Thymus (tissue), 11 donors: Measurements from ENCODE around the gene CD58. TPM values are rescaled to one million over a fixed set of nuclear protein-coding genes. Genes with fewer than 3 reads are reported as not detected.

Experiments used
- DNase-seq, 9 donors: peaks; one replicate each; pipeline ENCODE4 v3.0.0-alpha.2; 2013; ENCODE audit warnings: low spot score in 9 of 9, low read depth in 6 of 9, missing footprints in 1 of 9
- H3K27ac ChIP-seq, 2 donors: one replicate each; pipeline ENCODE4 v1.5.1; 2013; ENCODE audit warnings: control low read depth in 1 of 2, low read depth in 1 of 2, low read length in 1 of 2, mild to moderate bottlenecking in 1 of 2, moderate library complexity in 1 of 2
- H3K27me3 ChIP-seq, 2 donors: one replicate each; pipeline ENCODE4 v1.5.1; 2013; ENCODE audit warnings: low read length in 1 of 2; ENCODE audit not compliant: control insufficient read depth in 2 of 2, insufficient read depth in 1 of 2
- H3K36me3 ChIP-seq, 2 donors: one replicate each; pipeline ENCODE4 v1.5.1; 2013; ENCODE audit warnings: low read length in 1 of 2, mild to moderate bottlenecking in 1 of 2, moderate library complexity in 1 of 2; ENCODE audit not compliant: control insufficient read depth in 2 of 2, insufficient read depth in 2 of 2
- H3K4me1 ChIP-seq, 2 donors: one replicate each; pipeline ENCODE4 v1.5.1; 2013; ENCODE audit warnings: low read length in 2 of 2; ENCODE audit not compliant: control insufficient read depth in 2 of 2, insufficient read depth in 2 of 2
- H3K4me3 ChIP-seq, 2 donors: one replicate each; pipeline ENCODE4 v1.5.1; 2013; ENCODE audit warnings: low read length in 2 of 2, control low read depth in 1 of 2, mild to moderate bottlenecking in 1 of 2
- H3K9me3 ChIP-seq, 2 donors: one replicate each; pipeline ENCODE4 v1.5.1; 2013; ENCODE audit warnings: low read length in 1 of 2, mild to moderate bottlenecking in 1 of 2; ENCODE audit not compliant: control insufficient read depth in 2 of 2, insufficient read depth in 1 of 2
- WGBS: extraction: QIAGEN DNeasy Blood & Tissue Kit; methylation state at CpG from one replicate; pipeline ENCODE4 v1.1.7; 2013; 5-methylcytosine and 5-hydroxymethylcytosine counted together
- polyA plus RNA-seq: library from polyadenylated mRNA; stranded (reverse); fragments of 200-250 nt; gene quantifications from one replicate; pipeline ENCODE4 v1.2.3, GENCODE V29; 2013
- total RNA-seq: library from RNA; stranded (reverse); fragments of 120-200 nt; gene quantifications from one replicate; pipeline ENCODE4 v1.2.4, GENCODE V29; 2013
- donor health status: healthy.

Gene CD58
- total and polyA plus RNA-seq, 2 donors = 12.7 to 24.6 TPM

DNA sequence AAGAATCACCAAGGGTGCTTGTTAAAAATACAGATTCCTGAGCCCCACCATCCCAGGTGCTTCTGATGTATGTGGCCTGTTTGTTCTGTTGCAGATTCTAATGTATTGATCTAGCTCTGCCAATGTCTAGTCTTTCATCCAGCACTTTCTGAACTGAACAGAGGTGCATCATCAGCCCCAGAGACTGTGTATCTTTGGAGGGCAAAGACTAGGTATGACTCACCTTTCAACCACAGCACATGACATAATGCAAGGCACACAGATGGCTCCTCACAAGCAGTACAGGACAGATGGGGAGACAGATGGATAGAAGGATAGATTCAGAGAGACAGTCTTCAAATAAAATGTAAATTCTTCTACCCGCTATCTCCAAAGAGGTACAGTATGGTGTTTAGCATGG, 32.3 kb downstream of the CD58 start:
- H3K9me3 ChIP-seq = no peaks in the 10 kb centered on the region
- no peak overlapping the region for H3K4me3 ChIP-seq
- H3K36me3 ChIP-seq = peaks cover 5 to 6% of the 10 kb centered on the region in 2 donors
- DNase-seq = no peak
- no peaks in the 10 kb centered on the region for H3K27me3 ChIP-seq
- no peaks in the 10 kb centered on the region for H3K4me1 ChIP-seq
- 94% methylated on average over 1 of the region's 1 CpG for WGBS
- H3K27ac ChIP-seq = no peak overlapping the region

DNA sequence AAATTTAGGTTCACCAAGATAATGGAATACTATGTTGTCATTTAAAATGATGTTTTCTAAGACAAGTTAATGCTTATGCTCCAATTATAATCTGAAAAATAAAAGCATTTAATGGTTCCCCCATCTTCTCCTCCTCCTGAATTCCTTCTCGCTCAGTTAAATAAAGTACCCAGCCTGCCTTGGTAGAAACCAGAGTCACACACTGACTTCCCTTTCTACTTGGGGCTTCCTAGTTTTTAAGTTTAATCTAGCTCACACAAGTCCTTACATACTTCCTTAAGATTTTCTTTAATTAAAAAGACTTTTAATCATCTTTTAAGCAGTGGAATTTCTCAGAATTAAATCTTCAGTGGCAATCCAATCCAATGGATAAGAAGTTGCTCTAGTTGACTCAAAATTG, 32.9 kb downstream of the CD58 start:
- no peak overlapping the region for H3K27ac ChIP-seq
- no peaks in the 10 kb centered on the region for H3K4me1 ChIP-seq
- H3K9me3 ChIP-seq = no peaks in the 10 kb centered on the region
- WGBS = 88% methylated on average over 1 of the region's 1 CpG
- H3K4me3 ChIP-seq = no peak overlapping the region
- no peaks in the 10 kb centered on the region for H3K27me3 ChIP-seq
- H3K36me3 ChIP-seq = peaks cover under 1 to 5% of the 10 kb centered on the region in 2 donors
- DNase-seq = no peak

DNA sequence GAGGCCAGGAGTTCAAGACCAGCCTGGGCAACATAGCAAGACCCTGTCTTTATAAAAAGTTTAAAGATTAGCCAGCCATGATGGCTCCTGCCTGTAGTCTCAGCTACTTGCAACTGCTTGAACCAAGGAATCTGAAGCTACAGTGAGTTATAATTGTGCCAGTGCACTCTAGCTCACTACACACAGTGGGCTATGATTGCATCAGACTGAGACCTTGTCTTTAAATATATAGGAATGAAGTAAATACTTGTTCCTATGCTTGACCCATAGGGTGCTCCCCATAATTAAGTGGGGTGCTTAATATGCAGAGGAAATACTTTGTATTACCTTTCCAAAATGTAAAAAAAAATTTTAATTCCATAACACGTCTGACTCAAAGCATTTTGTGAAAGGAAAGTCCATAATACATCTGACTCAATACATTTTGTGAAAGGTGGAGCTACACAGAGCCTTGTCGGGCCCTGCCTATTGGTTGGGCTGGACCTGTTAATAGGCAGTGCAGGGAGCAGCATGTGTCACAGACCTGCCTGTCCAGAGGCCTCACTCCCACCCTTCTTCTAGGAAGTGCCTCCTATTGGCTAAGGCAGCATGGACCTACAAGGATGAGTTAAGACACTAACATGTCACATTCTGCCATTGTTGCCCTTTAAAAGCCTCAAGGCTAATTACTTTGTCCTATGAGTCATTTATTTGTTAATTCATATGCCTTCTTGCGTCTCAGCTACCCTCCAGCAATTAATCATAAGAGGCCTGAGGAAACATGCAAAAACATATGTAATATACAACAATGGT, 33.6 kb downstream of the CD58 start:
- no peak overlapping the region for H3K4me3 ChIP-seq
- H3K36me3 ChIP-seq = peaks cover 0 to 4% of the 10 kb centered on the region in 2 donors
- no peak overlapping the region for H3K27ac ChIP-seq
- no peaks in the 10 kb centered on the region for H3K27me3 ChIP-seq
- DNase-seq = no peak
- no peaks in the 10 kb centered on the region for H3K9me3 ChIP-seq
- H3K4me1 ChIP-seq = no peaks in the 10 kb centered on the region
- WGBS = 94% methylated on average over 3 of the region's 3 CpGs

- no peak for DNase-seq
- 98% methylated on average over 45 of the region's 45 CpGs for WGBS
- Histone ChIP-seq H3K4me1 (no peaks in the 10 kb centered on the region), H3K9me3 (no peaks in the 10 kb centered on the region), H3K36me3 (peaks cover 3 to 4% of the 10 kb centered on the region in 2 donors), H3K27me3 (no peaks in the 10 kb centered on the region), H3K27ac (no peak overlapping the region), H3K4me3 (no peak overlapping the region)
Measured at GRCh38 chr1:116534014-116534739, 36.6 kb downstream of the CD58 start.

- no peak for DNase-seq
- Histone ChIP-seq H3K4me1 (no peaks in the 10 kb centered on the region), H3K9me3 (no peaks in the 10 kb centered on the region), H3K27me3 (no peaks in the 10 kb centered on the region), H3K4me3 (no peak overlapping the region), H3K27ac (no peak overlapping the region), H3K36me3 (peaks cover 3 to 4% of the 10 kb centered on the region in 2 donors)
- over 99% methylated on average over 3 of the region's 3 CpGs for WGBS
Measured at GRCh38 chr1:116533429-116533820, 37.4 kb downstream of the CD58 start.

DNA sequence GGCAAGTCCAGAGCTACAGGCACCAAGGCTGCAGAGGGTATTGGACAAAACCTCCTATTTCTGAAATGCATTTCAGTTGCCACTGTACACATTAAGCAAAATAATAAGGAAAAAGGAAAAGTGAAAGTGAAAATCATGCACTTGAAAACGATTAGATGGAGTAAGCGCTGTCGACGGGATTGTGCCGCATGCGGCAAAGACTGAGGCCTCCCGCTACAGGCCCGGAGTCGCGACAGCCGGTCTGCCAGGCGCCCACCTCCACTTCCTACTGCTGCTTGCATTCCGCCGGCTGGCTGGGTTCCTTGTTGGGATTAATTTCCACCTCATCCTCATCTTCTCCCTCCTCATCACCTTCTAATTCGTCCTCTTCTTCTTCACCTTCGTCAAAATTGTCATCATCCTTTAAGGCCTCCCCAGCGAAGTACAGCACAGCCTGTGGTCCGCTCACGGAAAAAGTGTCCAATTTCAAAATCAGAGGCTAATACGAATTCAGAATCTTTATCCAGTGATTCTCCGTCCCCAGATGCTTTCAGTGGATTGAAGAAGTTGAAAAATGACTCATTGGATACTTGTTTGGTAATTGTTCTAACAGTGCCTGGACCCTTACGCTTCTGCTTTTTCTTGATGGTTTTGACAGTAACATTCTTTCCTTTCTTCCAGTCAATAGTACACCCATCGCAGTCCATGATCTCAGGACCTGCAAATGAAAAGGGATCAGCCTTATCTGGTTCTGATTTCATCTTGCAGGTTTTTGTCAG, 38.0 kb downstream of the CD58 start:
- peaks cover 3 to 4% of the 10 kb centered on the region in 2 donors for H3K36me3 ChIP-seq
- no peak overlapping the region for H3K27ac ChIP-seq
- H3K4me1 ChIP-seq = no peaks in the 10 kb centered on the region
- H3K27me3 ChIP-seq = no peaks in the 10 kb centered on the region
- H3K4me3 ChIP-seq = no peak overlapping the region
- H3K9me3 ChIP-seq = no peaks in the 10 kb centered on the region
- DNase-seq = no peak
- 98% methylated on average over 23 of the region's 23 CpGs for WGBS

GRCh38 chr1:116531917-116532316, 38.9 kb downstream of the CD58 start:
- WGBS = 98% methylated on average over 13 of the region's 13 CpGs
- Histone ChIP-seq H3K27me3 (no peaks in the 10 kb centered on the region), H3K9me3 (no peaks in the 10 kb centered on the region), H3K27ac (no peak overlapping the region), H3K4me3 (no peak overlapping the region), H3K4me1 (no peaks in the 10 kb centered on the region), H3K36me3 (peaks cover 3 to 4% of the 10 kb centered on the region in 2 donors)
- no peak for DNase-seq

DNA sequence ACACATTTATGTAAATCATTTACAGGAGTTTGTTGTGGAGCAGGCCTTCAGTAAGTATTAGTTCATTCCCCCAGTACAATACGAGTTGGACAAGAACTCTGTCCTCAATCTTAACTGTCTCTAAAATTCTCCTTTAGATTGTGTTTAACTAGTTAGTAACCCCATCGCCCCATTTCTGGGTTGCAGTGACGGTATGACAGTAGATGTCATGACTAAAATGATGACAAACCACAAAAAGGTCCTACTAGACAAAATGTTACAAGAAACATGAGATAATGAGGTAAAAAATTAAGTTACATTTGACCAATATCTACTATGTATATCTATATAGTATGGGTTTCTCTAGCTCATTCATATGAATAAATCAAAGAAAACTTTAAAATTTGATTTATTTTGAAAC, 41.1 kb downstream of the CD58 start:
- no peak for DNase-seq
- no peak overlapping the region for H3K4me3 ChIP-seq
- H3K27ac ChIP-seq = no peak overlapping the region
- H3K36me3 ChIP-seq = peaks cover 3 to 4% of the 10 kb centered on the region in 2 donors
- no peaks in the 10 kb centered on the region for H3K4me1 ChIP-seq
- WGBS = 97% methylated on average over 3 of the region's 3 CpGs
- no peaks in the 10 kb centered on the region for H3K9me3 ChIP-seq
- H3K27me3 ChIP-seq = no peaks in the 10 kb centered on the region

GRCh38 chr1:116529199-116529631, 41.6 kb downstream of the CD58 start:
- no peak overlapping the region for H3K4me3 ChIP-seq
- no peaks in the 10 kb centered on the region for H3K9me3 ChIP-seq
- no peak overlapping the region for H3K27ac ChIP-seq
- H3K27me3 ChIP-seq = no peaks in the 10 kb centered on the region
- peaks cover 3 to 4% of the 10 kb centered on the region in 2 donors for H3K36me3 ChIP-seq
- no peak for DNase-seq
- H3K4me1 ChIP-seq = no peaks in the 10 kb centered on the region
- 99% methylated on average over 3 of the region's 3 CpGs for WGBS
